Measurements from ENCODE around the gene B4GALNT3.

The B4GALNT3 gene

GRCh38 chr12:558580-558979 lies 98.8 kb downstream of the B4GALNT3 start:
- H3K4me3 ChIP-seq (ENCODE audit: low read length): no peak overlapping the region
- no peaks in the 10 kb centered on the region for H3K9me3 ChIP-seq (ENCODE audit: control insufficient read depth, insufficient read depth, low read length)
- H3K36me3 ChIP-seq (ENCODE audit: control insufficient read depth, insufficient read depth, low read length): no peaks in the 10 kb centered on the region
- WGBS (ENCODE audit: insufficient coverage, insufficient read length): no CpG with 5 or more reads among the region's 4 CpGs
- no peak overlapping the region for H3K27ac ChIP-seq (ENCODE audit: low read length)
- no peaks in the 10 kb centered on the region for H3K27me3 ChIP-seq (ENCODE audit: control insufficient read depth, insufficient read depth, low read length)
- DNase-seq (ENCODE audit: low read depth, low spot score): no peak
- H3K4me1 ChIP-seq (ENCODE audit: control insufficient read depth, insufficient read depth, low read length): no peaks in the 10 kb centered on the region

GRCh38 chr12:559208-559905 lies 99.6 kb downstream of the B4GALNT3 start:
- DNase-seq (ENCODE audit: low read depth, low spot score): no peak
- Histone ChIP-seq H3K36me3 (ENCODE audit: control insufficient read depth, insufficient read depth, low read length) (no peaks in the 10 kb centered on the region), H3K4me1 (ENCODE audit: control insufficient read depth, insufficient read depth, low read length) (no peaks in the 10 kb centered on the region), H3K4me3 (ENCODE audit: low read length) (no peak overlapping the region), H3K9me3 (ENCODE audit: control insufficient read depth, insufficient read depth, low read length) (no peaks in the 10 kb centered on the region), H3K27ac (ENCODE audit: low read length) (no peak overlapping the region), H3K27me3 (ENCODE audit: control insufficient read depth, insufficient read depth, low read length) (no peaks in the 10 kb centered on the region)
- WGBS (ENCODE audit: insufficient coverage, insufficient read length): no CpG with 5 or more reads among the region's 21 CpGs

- H3K27ac ChIP-seq (ENCODE audit: low read length): no peak overlapping the region
- no CpG with 5 or more reads among the region's 14 CpGs for WGBS (ENCODE audit: insufficient coverage, insufficient read length)
- H3K4me3 ChIP-seq (ENCODE audit: low read length): no peak overlapping the region
- no peaks in the 10 kb centered on the region for H3K27me3 ChIP-seq (ENCODE audit: control insufficient read depth, insufficient read depth, low read length)
- DNase-seq (ENCODE audit: low read depth, low spot score): no peak
- no peaks in the 10 kb centered on the region for H3K4me1 ChIP-seq (ENCODE audit: control insufficient read depth, insufficient read depth, low read length)
- H3K36me3 ChIP-seq (ENCODE audit: control insufficient read depth, insufficient read depth, low read length): no peaks in the 10 kb centered on the region
- H3K9me3 ChIP-seq (ENCODE audit: control insufficient read depth, insufficient read depth, low read length): no peaks in the 10 kb centered on the region
Observed at GRCh38 chr12:559906-560455, 100.2 kb downstream of the B4GALNT3 start.

GRCh38 chr12:560691-561390 lies 101.1 kb downstream of the B4GALNT3 start:
- Histone ChIP-seq H3K4me3 (ENCODE audit: low read length) (no peak overlapping the region), H3K27me3 (ENCODE audit: control insufficient read depth, insufficient read depth, low read length) (no peaks in the 10 kb centered on the region), H3K4me1 (ENCODE audit: control insufficient read depth, insufficient read depth, low read length) (no peaks in the 10 kb centered on the region), H3K36me3 (ENCODE audit: control insufficient read depth, insufficient read depth, low read length) (no peaks in the 10 kb centered on the region), H3K27ac (ENCODE audit: low read length) (no peak overlapping the region), H3K9me3 (ENCODE audit: control insufficient read depth, insufficient read depth, low read length) (no peaks in the 10 kb centered on the region)
- WGBS (ENCODE audit: insufficient coverage, insufficient read length): no CpG with 5 or more reads among the region's 19 CpGs
- no peak for DNase-seq (ENCODE audit: low read depth, low spot score)

- WGBS (ENCODE audit: insufficient coverage, insufficient read length): no CpG with 5 or more reads among the region's 14 CpGs
- H3K4me3 ChIP-seq (ENCODE audit: low read length): no peak overlapping the region
- no peak for DNase-seq (ENCODE audit: low read depth, low spot score)
- no peaks in the 10 kb centered on the region for H3K27me3 ChIP-seq (ENCODE audit: control insufficient read depth, insufficient read depth, low read length)
- H3K36me3 ChIP-seq (ENCODE audit: control insufficient read depth, insufficient read depth, low read length): no peaks in the 10 kb centered on the region
- H3K9me3 ChIP-seq (ENCODE audit: control insufficient read depth, insufficient read depth, low read length): no peaks in the 10 kb centered on the region
- H3K4me1 ChIP-seq (ENCODE audit: control insufficient read depth, insufficient read depth, low read length): no peaks in the 10 kb centered on the region
- no peak overlapping the region for H3K27ac ChIP-seq (ENCODE audit: low read length)
Observed at GRCh38 chr12:561391-561705, 101.6 kb downstream of the B4GALNT3 start.

- H3K27me3 ChIP-seq (ENCODE audit: control insufficient read depth, insufficient read depth, low read length): no peaks in the 10 kb centered on the region
- H3K27ac ChIP-seq (ENCODE audit: low read length): no peak overlapping the region
- DNase-seq (ENCODE audit: low read depth, low spot score): no peak
- H3K9me3 ChIP-seq (ENCODE audit: control insufficient read depth, insufficient read depth, low read length): no peaks in the 10 kb centered on the region
- no peaks in the 10 kb centered on the region for H3K4me1 ChIP-seq (ENCODE audit: control insufficient read depth, insufficient read depth, low read length)
- H3K36me3 ChIP-seq (ENCODE audit: control insufficient read depth, insufficient read depth, low read length): no peaks in the 10 kb centered on the region
- no peak overlapping the region for H3K4me3 ChIP-seq (ENCODE audit: low read length)
- no CpG with 5 or more reads among the region's 19 CpGs for WGBS (ENCODE audit: insufficient coverage, insufficient read length)
Observed at GRCh38 chr12:561908-562593, 102.3 kb downstream of the B4GALNT3 start.

GRCh38 chr12:562634-563033 lies 102.9 kb downstream of the B4GALNT3 start:
- H3K27me3 ChIP-seq (ENCODE audit: control insufficient read depth, insufficient read depth, low read length): no peaks in the 10 kb centered on the region
- no peak overlapping the region for H3K27ac ChIP-seq (ENCODE audit: low read length)
- no peak overlapping the region for H3K4me3 ChIP-seq (ENCODE audit: low read length)
- H3K36me3 ChIP-seq (ENCODE audit: control insufficient read depth, insufficient read depth, low read length): no peaks in the 10 kb centered on the region
- H3K9me3 ChIP-seq (ENCODE audit: control insufficient read depth, insufficient read depth, low read length): no peaks in the 10 kb centered on the region
- no peaks in the 10 kb centered on the region for H3K4me1 ChIP-seq (ENCODE audit: control insufficient read depth, insufficient read depth, low read length)
- DNase-seq (ENCODE audit: low read depth, low spot score): no peak
- no CpG with 5 or more reads among the region's 12 CpGs for WGBS (ENCODE audit: insufficient coverage, insufficient read length)

- DNase-seq (ENCODE audit: low read depth, low spot score): no peak
- Histone ChIP-seq H3K9me3 (ENCODE audit: control insufficient read depth, insufficient read depth, low read length) (no peaks in the 10 kb centered on the region), H3K27me3 (ENCODE audit: control insufficient read depth, insufficient read depth, low read length) (no peaks in the 10 kb centered on the region), H3K4me1 (ENCODE audit: control insufficient read depth, insufficient read depth, low read length) (no peaks in the 10 kb centered on the region), H3K27ac (ENCODE audit: low read length) (no peak overlapping the region), H3K36me3 (ENCODE audit: control insufficient read depth, insufficient read depth, low read length) (no peaks in the 10 kb centered on the region), H3K4me3 (ENCODE audit: low read length) (no peak overlapping the region)
- no CpG with 5 or more reads among the region's 8 CpGs for WGBS (ENCODE audit: insufficient coverage, insufficient read length)
Observed at GRCh38 chr12:563250-563781, 103.6 kb downstream of the B4GALNT3 start.

GRCh38 chr12:563787-564298 lies 104.1 kb downstream of the B4GALNT3 start:
- H3K27ac ChIP-seq (ENCODE audit: low read length): no peak overlapping the region
- H3K9me3 ChIP-seq (ENCODE audit: control insufficient read depth, insufficient read depth, low read length): no peaks in the 10 kb centered on the region
- no CpG with 5 or more reads among the region's 7 CpGs for WGBS (ENCODE audit: insufficient coverage, insufficient read length)
- H3K36me3 ChIP-seq (ENCODE audit: control insufficient read depth, insufficient read depth, low read length): no peaks in the 10 kb centered on the region
- H3K4me3 ChIP-seq (ENCODE audit: low read length): no peak overlapping the region
- DNase-seq (ENCODE audit: low read depth, low spot score): no peak
- H3K27me3 ChIP-seq (ENCODE audit: control insufficient read depth, insufficient read depth, low read length): no peaks in the 10 kb centered on the region
- H3K4me1 ChIP-seq (ENCODE audit: control insufficient read depth, insufficient read depth, low read length): no peaks in the 10 kb centered on the region

- WGBS (ENCODE audit: insufficient coverage, insufficient read length): no CpG with 5 or more reads among the region's 8 CpGs
- H3K27ac ChIP-seq (ENCODE audit: low read length): no peak overlapping the region
Observed at GRCh38 chr12:565161-565560, 105.4 kb downstream of the B4GALNT3 start.

More at GRCh38 chr12:565161-565560, 105.4 kb downstream of the B4GALNT3 start:
- Histone ChIP-seq H3K4me1 (ENCODE audit: control insufficient read depth, insufficient read depth, low read length) (no peaks in the 10 kb centered on the region), H3K27me3 (ENCODE audit: control insufficient read depth, insufficient read depth, low read length) (no peaks in the 10 kb centered on the region), H3K4me3 (ENCODE audit: low read length) (no peak overlapping the region), H3K36me3 (ENCODE audit: control insufficient read depth, insufficient read depth, low read length) (no peaks in the 10 kb centered on the region), H3K9me3 (ENCODE audit: control insufficient read depth, insufficient read depth, low read length) (no peaks in the 10 kb centered on the region)
- DNase-seq (ENCODE audit: low read depth, low spot score): no peak
